ENCODE results near the gene CYB561D1.

The CYB561D1 gene

GRCh38 chr1:109527846-109528695, 34.2 kb downstream of the CYB561D1 start:
- in situ Hi-C loops (cut with MboI; ENCODE audit: low sequenced_read_pairs), result no loop called here

GRCh38 chr1:109528712-109529111, 34.8 kb downstream of the CYB561D1 start:
- in situ Hi-C loops (cut with MboI; ENCODE audit: low sequenced_read_pairs), result no loop called here

GRCh38 chr1:109529881-109530456, 36.1 kb downstream of the CYB561D1 start:
- in situ Hi-C loops (cut with MboI; ENCODE audit: low sequenced_read_pairs), result loop anchor here (5.0 to 10.0 kb wide), 3 partner anchors 33 to 265 kb away; no protein-coding TSS in a partner anchor

GRCh38 chr1:109530457-109531087, 36.7 kb downstream of the CYB561D1 start:
- in situ Hi-C loops (cut with MboI; ENCODE audit: low sequenced_read_pairs), result loop anchor here (5.0 to 10.0 kb wide), 3 partner anchors 33 to 266 kb away; no protein-coding TSS in a partner anchor

GRCh38 chr1:109531380-109531779, 37.5 kb downstream of the CYB561D1 start:
- in situ Hi-C loops (cut with MboI; ENCODE audit: low sequenced_read_pairs), result loop anchor here (5.0 to 10.0 kb wide), 3 partner anchors 34 to 267 kb away; no protein-coding TSS in a partner anchor

- in situ Hi-C loops (cut with MboI; ENCODE audit: low sequenced_read_pairs), result loop anchor here (5.0 to 10.0 kb wide), 3 partner anchors 35 to 267 kb away; no protein-coding TSS in a partner anchor
These were observed 38.0 kb downstream of the CYB561D1 start for GRCh38 chr1:109531826-109532364.

- in situ Hi-C loops (cut with MboI; ENCODE audit: low sequenced_read_pairs), result loop anchor here (5.0 to 10.0 kb wide), 3 partner anchors 35 to 268 kb away; no protein-coding TSS in a partner anchor
These were observed 38.7 kb downstream of the CYB561D1 start for GRCh38 chr1:109532365-109533136.

- in situ Hi-C loops (cut with MboI; ENCODE audit: low sequenced_read_pairs), result loop anchor here (5.0 to 10.0 kb wide), 3 partner anchors 37 to 270 kb away; no protein-coding TSS in a partner anchor
These were observed 40.5 kb downstream of the CYB561D1 start for GRCh38 chr1:109534307-109534858.

GRCh38 chr1:109535481-109535880, 41.6 kb downstream of the CYB561D1 start:
- in situ Hi-C loops (cut with MboI; ENCODE audit: low sequenced_read_pairs), result loop anchor here (10.0 kb wide), 2 partner anchors 131 to 271 kb away; no protein-coding TSS in a partner anchor

GRCh38 chr1:109535971-109536491, 42.1 kb downstream of the CYB561D1 start:
- in situ Hi-C loops (cut with MboI; ENCODE audit: low sequenced_read_pairs), result loop anchor here (10.0 kb wide), 2 partner anchors 131 to 271 kb away; no protein-coding TSS in a partner anchor

- in situ Hi-C loops (cut with MboI; ENCODE audit: low sequenced_read_pairs), result loop anchor here (10.0 kb wide), 2 partner anchors 133 to 273 kb away; no protein-coding TSS in a partner anchor
These were observed 43.7 kb downstream of the CYB561D1 start for GRCh38 chr1:109537450-109538178.

GRCh38 chr1:109538827-109539555, 45.1 kb downstream of the CYB561D1 start:
- in situ Hi-C loops (cut with MboI; ENCODE audit: low sequenced_read_pairs), result loop anchor here (10.0 kb wide), 2 partner anchors 134 to 274 kb away; no protein-coding TSS in a partner anchor

- in situ Hi-C loops (cut with MboI; ENCODE audit: low sequenced_read_pairs), result loop anchor here (10.0 kb wide), 2 partner anchors 135 to 275 kb away; no protein-coding TSS in a partner anchor
These were observed 45.8 kb downstream of the CYB561D1 start, which contains the start of gene GPR61 for GRCh38 chr1:109539676-109540075. TSS of gene GPR61 (plus strand) at chr1:109539872. CDS start at chr1:109543023, 3,151 bp downstream.

GRCh38 chr1:109541102-109541501, 47.2 kb downstream of the CYB561D1 start:
- in situ Hi-C loops (cut with MboI; ENCODE audit: low sequenced_read_pairs), result no loop called here

GRCh38 chr1:109542657-109543056, 48.8 kb downstream of the CYB561D1 start:
- in situ Hi-C loops (cut with MboI; ENCODE audit: low sequenced_read_pairs), result no loop called here

GRCh38 chr1:109543283-109543987, 49.5 kb downstream of the CYB561D1 start:
- in situ Hi-C loops (cut with MboI; ENCODE audit: low sequenced_read_pairs), result no loop called here
